ENCODE data around the gene CDH22.

Gene CDH22

DNA sequence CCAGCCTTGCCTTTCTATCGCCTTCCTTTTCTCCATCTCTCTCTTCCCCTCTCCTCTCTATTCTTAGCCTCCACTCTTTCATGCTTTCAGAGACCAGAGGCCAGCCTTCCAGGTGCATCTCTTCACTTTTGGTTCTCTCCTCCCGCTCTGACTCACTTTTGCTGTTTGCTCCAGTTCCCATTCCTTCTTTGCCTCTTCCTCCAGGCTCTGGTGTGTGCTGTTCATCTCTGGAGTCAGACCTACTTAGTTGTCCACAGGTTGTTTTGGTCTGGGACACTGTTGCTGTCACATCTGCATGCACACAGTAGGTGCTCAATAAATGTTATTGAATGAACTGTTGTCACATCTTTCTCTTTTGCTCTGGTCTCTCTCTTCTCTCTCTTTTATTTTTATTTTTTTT, 1.6 kb upstream of the CDH22 start:
- TF ChIP-seq, protein P1, sequence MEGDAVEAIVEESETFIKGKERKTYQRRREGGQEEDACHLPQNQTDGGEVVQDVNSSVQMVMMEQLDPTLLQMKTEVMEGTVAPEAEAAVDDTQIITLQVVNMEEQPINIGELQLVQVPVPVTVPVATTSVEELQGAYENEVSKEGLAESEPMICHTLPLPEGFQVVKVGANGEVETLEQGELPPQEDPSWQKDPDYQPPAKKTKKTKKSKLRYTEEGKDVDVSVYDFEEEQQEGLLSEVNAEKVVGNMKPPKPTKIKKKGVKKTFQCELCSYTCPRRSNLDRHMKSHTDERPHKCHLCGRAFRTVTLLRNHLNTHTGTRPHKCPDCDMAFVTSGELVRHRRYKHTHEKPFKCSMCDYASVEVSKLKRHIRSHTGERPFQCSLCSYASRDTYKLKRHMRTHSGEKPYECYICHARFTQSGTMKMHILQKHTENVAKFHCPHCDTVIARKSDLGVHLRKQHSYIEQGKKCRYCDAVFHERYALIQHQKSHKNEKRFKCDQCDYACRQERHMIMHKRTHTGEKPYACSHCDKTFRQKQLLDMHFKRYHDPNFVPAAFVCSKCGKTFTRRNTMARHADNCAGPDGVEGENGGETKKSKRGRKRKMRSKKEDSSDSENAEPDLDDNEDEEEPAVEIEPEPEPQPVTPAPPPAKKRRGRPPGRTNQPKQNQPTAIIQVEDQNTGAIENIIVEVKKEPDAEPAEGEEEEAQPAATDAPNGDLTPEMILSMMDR (conservative IDR thresholded peaks at IDR 0.05) = no peak

DNA sequence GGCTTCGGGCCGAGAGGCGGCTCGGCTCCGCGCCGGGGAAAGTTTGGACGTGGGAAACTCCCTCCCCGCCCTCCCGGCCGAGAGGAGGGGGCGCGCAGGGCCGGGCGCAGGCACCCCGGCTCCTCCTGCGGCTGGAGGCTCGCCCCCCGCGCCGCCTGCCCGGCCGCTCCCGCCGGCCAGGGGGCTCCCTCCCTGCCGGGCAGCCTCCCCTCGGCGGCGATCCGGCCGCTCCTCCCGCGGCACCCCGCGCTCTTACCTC, 370 bp downstream of the CDH22 start:
- TF ChIP-seq, protein P1 (conservative IDR thresholded peaks at IDR 0.05) = no peak
- peak overlapping the region; percentile 50; the same call in 1 of the 2 replicates for H3K27ac ChIP-seq

More for the DNA sequence above, 1.6 kb upstream of the CDH22 start:
- H3K27ac ChIP-seq = no peak overlapping the region

DNA sequence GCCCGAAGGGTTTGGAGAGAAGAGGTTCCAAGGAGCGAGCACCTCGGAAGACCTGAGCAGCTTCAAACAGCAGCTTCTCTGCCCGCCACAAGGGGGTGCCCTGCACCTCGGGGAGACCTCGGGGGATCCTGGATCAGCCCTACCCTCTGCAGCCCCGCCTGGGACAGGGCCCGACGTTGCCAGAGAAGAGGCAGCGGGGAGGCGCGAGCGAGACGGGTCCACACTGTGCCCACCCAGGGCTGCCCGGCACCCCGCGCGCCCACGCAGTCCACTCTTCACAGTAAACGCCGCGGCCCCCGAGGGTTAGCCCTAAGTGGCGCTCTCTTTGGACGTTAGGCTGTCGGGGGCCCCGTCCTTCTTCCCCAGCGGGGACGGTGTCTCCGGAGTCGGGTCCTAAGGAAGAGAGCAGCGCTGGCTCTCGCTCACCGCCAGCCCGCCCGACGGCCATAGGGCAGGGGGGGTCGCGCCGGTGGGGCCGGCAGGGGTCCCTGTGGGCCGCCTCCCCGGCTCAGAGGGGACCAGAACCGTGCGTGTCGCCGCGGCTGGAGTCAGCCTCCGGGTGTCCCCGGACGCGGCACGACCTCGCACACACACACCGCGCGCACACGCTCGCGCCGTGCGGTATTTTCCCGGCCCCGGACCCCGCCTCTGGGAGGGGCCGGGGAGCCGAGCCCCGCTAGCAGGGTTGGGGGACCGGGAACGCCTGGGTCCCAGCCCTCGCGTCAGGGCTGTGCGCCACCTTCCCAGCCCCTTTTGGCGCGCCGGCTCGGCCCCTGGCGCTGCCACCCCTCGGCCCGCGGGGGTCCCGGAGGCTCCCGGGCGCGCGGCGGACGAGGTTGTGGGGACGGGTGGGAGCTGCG, 929 bp downstream of the CDH22 start:
- TF ChIP-seq, protein P1 (conservative IDR thresholded peaks at IDR 0.05) = peak; percentile 93
- peak overlapping the region; percentile 50; the same call in 1 of the 2 replicates for H3K27ac ChIP-seq

DNA sequence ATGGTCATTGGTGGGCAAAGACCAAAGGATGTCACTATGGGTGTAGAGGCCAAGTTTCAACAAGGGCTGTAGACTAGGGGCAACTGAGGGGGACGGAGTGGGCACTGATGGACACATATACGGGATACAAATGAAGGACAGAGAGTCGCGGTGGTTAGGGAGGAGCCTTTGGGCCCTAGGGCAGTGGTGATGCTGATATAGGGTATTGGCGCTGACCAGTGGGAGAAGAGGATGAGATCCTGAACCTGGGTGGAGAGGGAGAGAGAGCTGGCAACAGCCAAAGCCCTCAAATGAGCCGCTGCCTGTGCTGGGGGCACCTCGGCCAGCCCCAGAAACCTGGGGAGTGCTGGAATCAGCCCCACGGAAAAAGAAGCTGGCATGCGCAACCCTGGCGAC, 1.6 kb downstream of the CDH22 start:
- H3K27ac ChIP-seq = no peak overlapping the region
- TF ChIP-seq, protein P1 (conservative IDR thresholded peaks at IDR 0.05) = no peak

DNA sequence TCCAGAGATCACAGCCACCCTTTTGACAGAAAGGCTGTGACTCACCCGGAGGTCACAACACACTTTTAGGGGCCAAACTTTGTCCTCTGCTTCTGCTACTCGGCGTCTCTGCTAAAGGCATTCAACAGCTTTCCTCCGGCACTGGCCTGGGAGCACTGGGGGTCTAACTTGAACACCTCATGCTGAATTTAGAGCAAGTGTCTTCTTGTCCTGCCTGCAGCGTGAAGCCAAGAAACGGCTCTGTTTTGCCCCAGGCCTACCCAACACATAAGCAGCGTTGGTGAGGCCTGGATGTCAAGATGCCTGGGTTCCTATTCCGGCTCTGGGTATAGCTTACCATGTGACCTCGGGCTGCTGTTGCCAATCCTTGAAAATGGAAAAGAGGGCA, 2.3 kb downstream of the CDH22 start:
- TF ChIP-seq, protein P1 (conservative IDR thresholded peaks at IDR 0.05) = no peak
- peak overlapping the region; percentile 8; the same call in 1 of the 2 replicates for H3K27ac ChIP-seq

DNA sequence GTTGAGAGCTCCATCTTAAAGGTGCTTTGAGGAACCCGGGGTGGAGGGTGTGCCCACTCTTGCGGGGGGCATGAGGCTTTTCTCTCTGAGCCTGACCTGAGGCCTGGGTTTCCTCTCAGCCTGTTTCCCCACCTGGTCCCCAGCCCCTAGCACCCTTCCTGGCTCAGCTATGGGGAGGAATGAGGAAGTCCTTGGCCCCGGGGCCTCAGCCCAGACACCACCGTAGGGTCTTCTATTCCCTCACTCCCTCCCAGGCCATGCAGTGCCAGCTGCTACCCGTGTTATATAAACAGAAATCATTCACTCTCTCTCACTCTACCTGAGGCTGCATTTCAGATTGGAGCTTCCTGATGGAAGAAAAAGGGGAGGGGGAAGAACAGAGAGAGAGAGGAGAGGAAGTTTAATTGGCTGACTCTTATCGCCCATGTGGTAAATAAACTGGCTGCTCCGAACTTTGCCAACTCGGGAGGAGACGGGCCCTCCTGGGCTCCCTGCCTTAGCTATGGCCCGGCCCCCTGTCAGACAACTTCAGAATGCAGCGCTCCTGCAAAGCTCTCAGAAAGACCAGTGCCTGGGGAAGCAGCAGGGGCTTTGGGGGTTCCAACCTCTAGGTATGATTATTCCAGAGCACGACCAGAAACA, 2.8 kb downstream of the CDH22 start:
- peak overlapping the region; percentile 8; the same call in 1 of the 2 replicates for H3K27ac ChIP-seq

DNA sequence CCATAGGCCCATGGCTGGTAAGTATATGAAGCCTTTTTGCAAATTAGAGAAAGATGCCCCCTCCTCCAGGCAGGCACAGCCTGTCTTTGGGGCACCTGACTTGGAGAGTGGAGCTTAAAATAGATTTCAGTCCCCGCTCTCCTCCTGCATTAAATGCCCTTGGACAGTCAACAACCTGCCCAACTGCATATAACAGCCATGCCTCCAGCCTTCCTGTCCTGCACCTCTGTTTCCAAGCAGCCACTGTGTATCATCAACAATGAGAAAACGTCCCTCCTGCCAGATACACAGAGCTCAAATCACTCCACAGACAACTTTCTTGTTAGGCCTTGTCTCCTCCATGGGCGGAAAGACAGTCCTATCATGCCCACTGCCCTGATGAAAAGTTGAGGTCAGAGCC, 3.4 kb downstream of the CDH22 start:
- TF ChIP-seq, protein P1 (conservative IDR thresholded peaks at IDR 0.05) = no peak
- H3K27ac ChIP-seq = peak overlapping the region; percentile 8; the same call in 1 of the 2 replicates

More for the DNA sequence above, 2.8 kb downstream of the CDH22 start:
- TF ChIP-seq, protein P1 (conservative IDR thresholded peaks at IDR 0.05) = 0 out of 2 replicates have a peak, but pooled peaks have one; percentile 11

Measured in VCaP (cell line).